Uterus (tissue), 2 donors: ENCODE data around the gene FEM1B.

Source experiments
- POLR2A ChIP-seq, 2 donors: fragments of 450-650 bp; IDR thresholded peaks; one replicate each; pipeline ENCODE4 v1.6.1; 2016; ENCODE audit warnings: antibody characterized with exemption in 2 of 2, mild to moderate bottlenecking in 1 of 2, moderate library complexity in 1 of 2
- TF ChIP-seq, protein P1 (sequence below), 4 experiments: fragments of 200-600 bp in 2 of 4; fragments of 450-650 bp in 2 of 4; sonication (generic) in 2 of 4; IDR thresholded peaks; one replicate each; pipeline ENCODE4 v1.5.1; 2016 to 2019; ENCODE audit warnings: antibody characterized with exemption in 4 of 4, mild to moderate bottlenecking in 2 of 4, moderate library complexity in 1 of 4

DNA sequence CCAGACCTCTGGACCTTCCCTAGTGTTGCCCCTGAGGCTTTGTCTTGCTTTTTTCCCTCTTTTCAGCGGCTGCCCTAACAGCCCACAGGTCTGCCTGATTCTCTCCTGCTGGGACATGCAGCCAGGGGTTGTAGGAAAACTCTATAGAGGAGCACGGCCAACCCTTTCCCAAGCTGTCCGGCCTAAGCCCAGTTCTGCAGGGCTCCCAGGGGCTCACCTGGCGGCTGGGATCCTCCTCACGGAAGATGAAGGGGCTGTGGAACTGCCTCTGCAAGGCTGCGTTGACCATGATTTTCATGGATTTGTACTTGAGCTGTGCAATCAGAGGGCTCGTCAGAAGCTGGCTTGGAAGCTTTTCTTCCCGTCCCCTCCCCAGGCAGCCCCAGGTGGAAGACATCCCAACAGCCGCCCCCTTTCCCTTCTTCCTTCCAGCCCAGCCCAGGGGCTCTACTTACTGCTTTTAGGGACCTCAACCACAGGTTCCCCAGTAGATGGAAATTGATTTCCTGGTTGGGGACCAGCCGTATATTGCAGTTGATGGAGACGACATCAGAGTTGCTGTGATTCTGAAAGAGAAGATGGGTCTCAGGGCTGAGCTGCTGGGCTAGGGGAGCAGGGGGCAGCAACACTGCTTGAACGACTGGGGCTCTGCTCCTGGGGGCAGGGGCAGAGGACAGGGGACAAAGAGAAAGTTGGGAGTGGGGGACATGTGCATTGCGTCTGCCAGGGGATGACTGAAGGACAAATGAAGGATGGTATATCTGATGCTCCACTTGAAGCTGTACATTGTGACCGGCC lies 29.8 kb downstream of the FEM1B start:
- TF ChIP-seq, protein P1, sequence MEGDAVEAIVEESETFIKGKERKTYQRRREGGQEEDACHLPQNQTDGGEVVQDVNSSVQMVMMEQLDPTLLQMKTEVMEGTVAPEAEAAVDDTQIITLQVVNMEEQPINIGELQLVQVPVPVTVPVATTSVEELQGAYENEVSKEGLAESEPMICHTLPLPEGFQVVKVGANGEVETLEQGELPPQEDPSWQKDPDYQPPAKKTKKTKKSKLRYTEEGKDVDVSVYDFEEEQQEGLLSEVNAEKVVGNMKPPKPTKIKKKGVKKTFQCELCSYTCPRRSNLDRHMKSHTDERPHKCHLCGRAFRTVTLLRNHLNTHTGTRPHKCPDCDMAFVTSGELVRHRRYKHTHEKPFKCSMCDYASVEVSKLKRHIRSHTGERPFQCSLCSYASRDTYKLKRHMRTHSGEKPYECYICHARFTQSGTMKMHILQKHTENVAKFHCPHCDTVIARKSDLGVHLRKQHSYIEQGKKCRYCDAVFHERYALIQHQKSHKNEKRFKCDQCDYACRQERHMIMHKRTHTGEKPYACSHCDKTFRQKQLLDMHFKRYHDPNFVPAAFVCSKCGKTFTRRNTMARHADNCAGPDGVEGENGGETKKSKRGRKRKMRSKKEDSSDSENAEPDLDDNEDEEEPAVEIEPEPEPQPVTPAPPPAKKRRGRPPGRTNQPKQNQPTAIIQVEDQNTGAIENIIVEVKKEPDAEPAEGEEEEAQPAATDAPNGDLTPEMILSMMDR (IDR thresholded peaks at IDR 0.05): no peak
- no peak for TF ChIP-seq POLR2A (IDR thresholded peaks at IDR 0.05)
